ENCODE results near the gene PNPLA7. TPM values are rescaled to one million over a fixed set of nuclear protein-coding genes. Genes with fewer than 3 reads are reported as not detected.

Gene PNPLA7
- total RNA-seq, 1 experiment from 2014 or later = 3.9 TPM

GRCh38 chr9:137479892-137480685 is 70.1 kb downstream of the PNPLA7 start:
- no peak for TF ChIP-seq REST (IDR thresholded peaks at IDR 0.05; ENCODE audit: insufficient read depth in 1 of 2, low read depth in 2 of 2, low read length in 1 of 2)
- no peak for TF ChIP-seq POLR2AphosphoS5 (IDR thresholded peaks at IDR 0.05; ENCODE audit: low read depth, low read length)
- TF ChIP-seq CTCF (IDR thresholded peaks at IDR 0.05) = no peak
- TF ChIP-seq TCF7L2 (IDR thresholded peaks at IDR 0.05; ENCODE audit: low read depth, low read length) = no peak
- no peak for TF ChIP-seq SIN3A (IDR thresholded peaks at IDR 0.05; ENCODE audit: borderline replicate concordance, insufficient read depth, low read depth, low read length)
- BruUV-seq (replicated peaks) = no TSS peak
- POLR2A ChIA-PET = no interaction called here
- intact Hi-C loops (cut with micrococcal nuclease; ENCODE audit: unreplicated experiment) = no loop called here
- CTCF ChIA-PET = no interaction called here
- no peaks in the 10 kb centered on the region for H3K9me3 ChIP-seq (ENCODE audit: control insufficient read depth, insufficient read depth, low read depth, low read length)
- no peak for DNase-seq (ENCODE audit: low read depth, low spot score)
- ATAC-seq = no peak
- H3K4me1 ChIP-seq (ENCODE audit: control insufficient read depth, insufficient read depth, low read length) = peaks cover 11% of the 10 kb centered on the region; the same call in 1 of the 2 replicates
- in situ Hi-C loops (cut with HindIII; ENCODE audit: low pct_unique_long_range_greater_than_20kb, low sequenced_read_pairs) = no loop called here
- H3K27me3 ChIP-seq (ENCODE audit: control insufficient read depth, insufficient read depth, low read length) = no peaks in the 10 kb centered on the region
- no peaks in the 10 kb centered on the region for H3K36me3 ChIP-seq (ENCODE audit: control insufficient read depth, insufficient read depth, low read length)
- H3K4me3 ChIP-seq (ENCODE audit: low read depth in 2 of 2, low read length in 2 of 2) = no peak overlapping the region
- H3K27ac ChIP-seq (ENCODE audit: low read length) = no peak overlapping the region

- peaks cover 11% of the 10 kb centered on the region; the same call in 1 of the 2 replicates for H3K4me1 ChIP-seq (ENCODE audit: control insufficient read depth, insufficient read depth, low read length)
- ChIA-PET POLR2A (no interaction called here), CTCF (no interaction called here)
- no peak overlapping the region for H3K27ac ChIP-seq (ENCODE audit: low read length)
- DNase-seq (ENCODE audit: low read depth, low spot score) (no peak), ATAC-seq (0 out of 2 replicates have a peak, but pooled peaks have one; percentile 22)
- H3K36me3 ChIP-seq (ENCODE audit: control insufficient read depth, insufficient read depth, low read length) = no peaks in the 10 kb centered on the region
- H3K4me3 ChIP-seq (ENCODE audit: low read depth in 2 of 2, low read length in 2 of 2) = no peak overlapping the region
- in situ Hi-C loops (cut with HindIII; ENCODE audit: low pct_unique_long_range_greater_than_20kb, low sequenced_read_pairs) = no loop called here
- no peaks in the 10 kb centered on the region for H3K9me3 ChIP-seq (ENCODE audit: control insufficient read depth, insufficient read depth, low read depth, low read length)
- BruUV-seq (replicated peaks) = no TSS peak
- H3K27me3 ChIP-seq (ENCODE audit: control insufficient read depth, insufficient read depth, low read length) = no peaks in the 10 kb centered on the region
- no peak for TF ChIP-seq REST (IDR thresholded peaks at IDR 0.05; ENCODE audit: insufficient read depth in 1 of 2, low read depth in 2 of 2, low read length in 1 of 2)
- no peak for TF ChIP-seq POLR2AphosphoS5 (IDR thresholded peaks at IDR 0.05; ENCODE audit: low read depth, low read length)
- TF ChIP-seq SIN3A (IDR thresholded peaks at IDR 0.05; ENCODE audit: borderline replicate concordance, insufficient read depth, low read depth, low read length) = no peak
- intact Hi-C loops (cut with micrococcal nuclease; ENCODE audit: unreplicated experiment) = no loop called here
These were observed 71.0 kb downstream of the PNPLA7 start for GRCh38 chr9:137478962-137479861.

Data from Panc1 (cell line).